ENCODE results near the gene CNKSR2. TPM values are rescaled to one million over a fixed set of nuclear protein-coding genes. Genes with fewer than 3 reads are reported as not detected.

CNKSR2 gene
- total RNA-seq, 2 donors from 2014 or later = 0.24 to 0.32 TPM

DNA sequence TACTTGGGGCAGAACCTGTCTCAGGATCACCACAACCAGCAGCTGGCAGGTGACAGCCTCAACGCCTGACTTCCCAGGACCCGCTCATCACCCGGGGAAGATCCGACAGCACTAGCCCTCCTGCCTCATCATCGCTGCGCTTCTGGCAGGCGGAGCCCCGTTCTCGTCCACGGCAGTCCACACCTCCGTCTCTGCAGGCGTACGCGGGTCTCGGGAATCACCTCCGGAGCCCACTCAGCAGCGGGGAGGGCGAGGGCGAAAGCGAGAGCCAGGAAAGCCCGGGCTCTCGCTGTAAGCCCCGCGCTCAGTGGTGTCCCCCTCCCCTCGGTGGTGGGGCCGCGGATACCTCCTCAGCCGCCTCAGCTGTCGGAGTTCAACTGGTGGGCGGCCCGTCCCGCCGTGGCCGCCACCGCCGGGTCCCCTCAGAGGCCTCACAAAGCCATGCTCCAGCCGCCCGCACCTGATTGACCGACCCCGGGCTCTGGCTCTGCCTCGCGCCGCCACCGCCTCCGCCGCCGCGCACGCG lies 518 bp upstream of the CNKSR2 start:
- peaks cover 11% of the 10 kb centered on the region for H3K27me3 ChIP-seq
- H3K9ac ChIP-seq (ENCODE audit: low read depth in 2 of 2, low read length in 2 of 2) = peak overlapping the region in 1 of 2 donors; percentile 27
- intact Hi-C loops (cut with DNase I) = no loop called here
- H3K36me3 ChIP-seq = no peaks in the 10 kb centered on the region
- no peak overlapping the region for H3K27ac ChIP-seq
- H3K9me3 ChIP-seq = no peaks in the 10 kb centered on the region
- H3K4me3 ChIP-seq = peak overlapping the region; percentile 35
- TF ChIP-seq, protein P1, sequence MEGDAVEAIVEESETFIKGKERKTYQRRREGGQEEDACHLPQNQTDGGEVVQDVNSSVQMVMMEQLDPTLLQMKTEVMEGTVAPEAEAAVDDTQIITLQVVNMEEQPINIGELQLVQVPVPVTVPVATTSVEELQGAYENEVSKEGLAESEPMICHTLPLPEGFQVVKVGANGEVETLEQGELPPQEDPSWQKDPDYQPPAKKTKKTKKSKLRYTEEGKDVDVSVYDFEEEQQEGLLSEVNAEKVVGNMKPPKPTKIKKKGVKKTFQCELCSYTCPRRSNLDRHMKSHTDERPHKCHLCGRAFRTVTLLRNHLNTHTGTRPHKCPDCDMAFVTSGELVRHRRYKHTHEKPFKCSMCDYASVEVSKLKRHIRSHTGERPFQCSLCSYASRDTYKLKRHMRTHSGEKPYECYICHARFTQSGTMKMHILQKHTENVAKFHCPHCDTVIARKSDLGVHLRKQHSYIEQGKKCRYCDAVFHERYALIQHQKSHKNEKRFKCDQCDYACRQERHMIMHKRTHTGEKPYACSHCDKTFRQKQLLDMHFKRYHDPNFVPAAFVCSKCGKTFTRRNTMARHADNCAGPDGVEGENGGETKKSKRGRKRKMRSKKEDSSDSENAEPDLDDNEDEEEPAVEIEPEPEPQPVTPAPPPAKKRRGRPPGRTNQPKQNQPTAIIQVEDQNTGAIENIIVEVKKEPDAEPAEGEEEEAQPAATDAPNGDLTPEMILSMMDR (IDR thresholded peaks at IDR 0.05) = no peak
- peak; percentile 48 for DNase-seq
- H3K4me1 ChIP-seq = no peaks in the 10 kb centered on the region

DNA sequence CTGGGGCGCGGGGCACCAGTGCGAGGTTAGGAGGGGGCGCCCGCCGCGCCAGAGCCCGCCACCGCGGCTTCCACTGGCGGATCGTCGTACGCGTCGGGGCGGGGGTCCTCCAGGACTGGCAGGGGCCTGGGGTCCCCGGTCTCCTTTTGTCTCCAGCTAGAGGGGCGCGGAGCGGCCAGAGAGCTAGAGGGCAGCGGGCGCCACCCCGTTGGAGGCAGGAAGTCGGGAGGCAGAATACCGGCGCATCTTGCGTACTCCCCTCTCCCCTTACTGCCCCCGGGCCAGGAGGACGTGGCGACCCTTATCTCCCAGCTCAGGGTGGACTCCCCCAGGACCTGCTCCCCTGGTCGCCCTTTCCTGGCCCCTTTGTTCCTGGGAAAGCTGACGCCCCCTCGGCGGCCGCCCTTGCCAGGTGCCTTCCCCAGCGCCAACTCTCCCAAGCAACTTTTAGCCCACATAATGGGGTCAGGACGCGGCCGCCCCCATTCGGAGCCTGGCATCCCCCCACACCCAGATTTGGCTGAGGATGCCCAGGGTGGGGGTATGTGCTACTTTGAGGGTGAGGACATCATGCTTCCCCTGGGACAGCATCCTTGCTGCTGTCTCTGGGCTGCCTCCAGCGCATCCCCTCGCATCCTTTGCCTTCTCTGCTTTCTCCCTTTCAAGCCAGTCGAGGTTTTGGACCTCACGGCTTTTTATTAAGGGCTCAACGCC lies 933 bp downstream of the CNKSR2 start:
- Histone ChIP-seq H3K27ac (no peak overlapping the region), H3K4me3 (peak overlapping the region; percentile 35), H3K9me3 (no peaks in the 10 kb centered on the region), H3K27me3 (peaks cover 11% of the 10 kb centered on the region), H3K4me1 (no peaks in the 10 kb centered on the region), H3K36me3 (no peaks in the 10 kb centered on the region), H3K9ac (ENCODE audit: low read depth in 2 of 2, low read length in 2 of 2) (no peak overlapping the region)
- TF ChIP-seq, protein P1 (IDR thresholded peaks at IDR 0.05) = no peak
- DNase-seq = no peak
- intact Hi-C loops (cut with DNase I) = no loop called here

DNA sequence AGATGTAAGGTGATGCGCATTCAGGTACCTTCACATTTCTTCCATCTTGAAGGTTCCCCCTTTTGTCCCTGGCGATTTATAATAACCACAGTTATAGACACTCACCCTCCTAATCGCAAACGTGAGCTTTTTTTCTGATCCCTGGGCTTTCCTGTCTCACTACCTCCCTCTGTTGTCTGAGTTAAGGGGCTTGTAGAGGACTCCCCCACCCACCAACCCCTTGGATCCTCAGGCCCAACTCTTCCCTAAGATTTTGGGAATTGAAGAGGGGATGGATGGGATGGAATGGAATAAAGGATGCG lies 1.4 kb downstream of the CNKSR2 start:
- peaks cover 11% of the 10 kb centered on the region for H3K27me3 ChIP-seq
- no peaks in the 10 kb centered on the region for H3K36me3 ChIP-seq
- H3K9me3 ChIP-seq = no peaks in the 10 kb centered on the region
- H3K27ac ChIP-seq = no peak overlapping the region
- DNase-seq = no peak
- H3K4me1 ChIP-seq = no peaks in the 10 kb centered on the region
- H3K4me3 ChIP-seq = no peak overlapping the region
- no peak overlapping the region for H3K9ac ChIP-seq (ENCODE audit: low read depth in 2 of 2, low read length in 2 of 2)
- intact Hi-C loops (cut with DNase I) = no loop called here
- TF ChIP-seq, protein P1 (IDR thresholded peaks at IDR 0.05) = no peak

DNA sequence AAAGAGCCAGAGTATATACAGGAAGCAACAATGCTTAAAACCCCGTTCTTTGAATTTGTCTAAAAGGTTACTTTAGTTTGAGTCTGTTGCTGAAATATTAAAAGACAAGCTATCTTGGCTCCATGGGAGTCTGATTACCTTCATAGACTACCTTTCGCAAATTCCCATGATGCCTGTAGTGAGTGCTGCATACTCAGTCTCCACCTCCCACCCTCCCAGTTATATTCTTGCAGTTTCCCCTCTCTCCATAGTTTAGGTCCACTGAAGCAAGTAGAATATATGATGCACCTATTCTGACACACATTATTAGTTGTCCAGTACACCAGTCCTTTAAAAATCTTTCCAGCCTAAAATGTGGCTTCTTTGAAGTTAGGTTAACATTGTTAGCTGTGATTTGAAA lies 2.4 kb downstream of the CNKSR2 start:
- DNase-seq = no peak
- H3K4me3 ChIP-seq = no peak overlapping the region
- TF ChIP-seq, protein P1 (IDR thresholded peaks at IDR 0.05) = no peak
- no peak overlapping the region for H3K9ac ChIP-seq (ENCODE audit: low read depth in 2 of 2, low read length in 2 of 2)
- H3K4me1 ChIP-seq = no peaks in the 10 kb centered on the region
- no peak overlapping the region for H3K27ac ChIP-seq
- peaks cover 11% of the 10 kb centered on the region for H3K27me3 ChIP-seq
- no peaks in the 10 kb centered on the region for H3K9me3 ChIP-seq
- no peaks in the 10 kb centered on the region for H3K36me3 ChIP-seq
- intact Hi-C loops (cut with DNase I) = no loop called here

DNA sequence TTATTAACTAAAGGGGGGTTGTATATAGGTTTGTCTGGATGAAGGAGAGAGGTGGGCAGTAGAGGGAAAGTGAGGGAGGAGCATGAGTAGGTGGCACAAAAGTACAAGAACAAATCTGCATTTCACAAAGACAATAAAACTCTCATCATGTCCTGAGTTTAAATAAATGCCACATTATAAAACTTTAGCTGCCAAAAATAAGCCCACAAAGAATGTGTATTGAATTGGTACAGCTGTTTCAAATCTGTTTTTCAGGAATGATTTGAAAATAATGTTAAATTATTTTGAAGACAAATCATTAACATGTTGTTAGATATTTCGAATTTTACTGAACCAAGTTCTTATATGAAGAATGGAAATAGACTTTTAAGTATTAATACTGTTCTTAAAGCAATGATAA lies 5.8 kb downstream of the CNKSR2 start:
- H3K27me3 ChIP-seq = peaks cover 5% of the 10 kb centered on the region
- DNase-seq = no peak
- TF ChIP-seq, protein P1 (IDR thresholded peaks at IDR 0.05) = no peak
- no peak overlapping the region for H3K4me3 ChIP-seq
- no peak overlapping the region for H3K9ac ChIP-seq (ENCODE audit: low read depth in 2 of 2, low read length in 2 of 2)
- no peaks in the 10 kb centered on the region for H3K36me3 ChIP-seq
- no peak overlapping the region for H3K27ac ChIP-seq
- intact Hi-C loops (cut with DNase I) = no loop called here
- no peaks in the 10 kb centered on the region for H3K4me1 ChIP-seq
- H3K9me3 ChIP-seq = no peaks in the 10 kb centered on the region
